ENCODE results near the gene VIPAS39. TPM values are rescaled to one million over a fixed set of nuclear protein-coding genes. Genes with fewer than 3 reads are reported as not detected.
"Not testable (repeated sequence)": the region's sequence is repeated elsewhere in the genome, so short reads cannot be mapped to it uniquely, and the experiment has no call there.

VIPAS39 gene
- total RNA-seq, 4 donors from 2014 or later = 19.0 to 55.3 (median 25.3) TPM

DNA sequence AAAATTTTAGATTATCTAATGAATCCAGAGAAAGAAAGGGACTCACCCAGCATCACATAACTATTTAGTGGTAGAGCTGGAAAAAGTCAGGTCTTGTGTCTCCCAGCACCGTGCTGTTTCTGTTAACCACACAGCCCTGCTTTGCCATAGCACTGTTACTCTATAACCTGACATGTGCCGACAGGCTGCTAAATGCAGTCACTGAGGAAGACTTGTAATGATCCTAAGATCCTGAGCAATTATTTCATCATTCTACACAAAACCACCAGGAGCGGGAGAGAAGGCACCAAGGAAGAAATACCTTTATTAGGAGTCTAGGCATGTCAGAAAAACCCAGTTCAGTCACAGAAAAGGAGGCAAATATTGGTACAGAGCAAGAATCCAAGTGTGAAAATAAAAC is 31.0 kb downstream of the VIPAS39 start:
- no peak overlapping the region for H3K4me3 ChIP-seq
- H3K4me1 ChIP-seq = no peaks in the 10 kb centered on the region
- TF ChIP-seq POLR2A (IDR thresholded peaks at IDR 0.05) = no peak
- TF ChIP-seq, protein P1, sequence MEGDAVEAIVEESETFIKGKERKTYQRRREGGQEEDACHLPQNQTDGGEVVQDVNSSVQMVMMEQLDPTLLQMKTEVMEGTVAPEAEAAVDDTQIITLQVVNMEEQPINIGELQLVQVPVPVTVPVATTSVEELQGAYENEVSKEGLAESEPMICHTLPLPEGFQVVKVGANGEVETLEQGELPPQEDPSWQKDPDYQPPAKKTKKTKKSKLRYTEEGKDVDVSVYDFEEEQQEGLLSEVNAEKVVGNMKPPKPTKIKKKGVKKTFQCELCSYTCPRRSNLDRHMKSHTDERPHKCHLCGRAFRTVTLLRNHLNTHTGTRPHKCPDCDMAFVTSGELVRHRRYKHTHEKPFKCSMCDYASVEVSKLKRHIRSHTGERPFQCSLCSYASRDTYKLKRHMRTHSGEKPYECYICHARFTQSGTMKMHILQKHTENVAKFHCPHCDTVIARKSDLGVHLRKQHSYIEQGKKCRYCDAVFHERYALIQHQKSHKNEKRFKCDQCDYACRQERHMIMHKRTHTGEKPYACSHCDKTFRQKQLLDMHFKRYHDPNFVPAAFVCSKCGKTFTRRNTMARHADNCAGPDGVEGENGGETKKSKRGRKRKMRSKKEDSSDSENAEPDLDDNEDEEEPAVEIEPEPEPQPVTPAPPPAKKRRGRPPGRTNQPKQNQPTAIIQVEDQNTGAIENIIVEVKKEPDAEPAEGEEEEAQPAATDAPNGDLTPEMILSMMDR (IDR thresholded peaks at IDR 0.05) = no peak
- peaks cover 0 to 93% (median 0%) of the 10 kb centered on the region in 3 donors for H3K36me3 ChIP-seq
- no peaks in the 10 kb centered on the region for H3K27me3 ChIP-seq
- H3K9me3 ChIP-seq = no peaks in the 10 kb centered on the region
- no peak overlapping the region for H3K27ac ChIP-seq
- DNase-seq = no peak

DNA sequence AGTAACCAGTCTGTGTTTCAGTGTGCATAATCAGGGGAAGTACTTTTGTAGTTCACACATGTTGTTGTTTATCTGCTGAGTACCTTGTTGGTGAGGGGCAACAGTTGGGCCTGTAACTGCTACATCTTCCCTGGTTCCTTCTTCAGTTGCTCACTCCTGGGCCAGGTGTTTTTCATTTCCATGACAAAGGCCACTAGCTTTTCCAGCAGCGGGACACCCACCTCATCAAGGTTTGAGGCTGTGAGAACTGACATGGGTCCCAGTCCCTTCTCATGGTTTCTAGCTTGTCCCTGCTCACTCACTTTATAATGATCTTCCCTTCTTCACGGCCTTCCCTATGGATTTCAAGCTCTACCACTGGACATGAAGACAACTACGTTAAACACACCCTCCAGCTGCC is 32.5 kb downstream of the VIPAS39 start:
- no peak overlapping the region for H3K27ac ChIP-seq
- TF ChIP-seq, protein P1 (IDR thresholded peaks at IDR 0.05) = no peak
- no peak for TF ChIP-seq POLR2A (IDR thresholded peaks at IDR 0.05)
- H3K4me3 ChIP-seq = no peak overlapping the region
- no peaks in the 10 kb centered on the region for H3K27me3 ChIP-seq
- DNase-seq = no peak
- peaks cover 0 to 6% (median 2%) of the 10 kb centered on the region in 4 donors for H3K9me3 ChIP-seq
- no peaks in the 10 kb centered on the region for H3K4me1 ChIP-seq
- H3K36me3 ChIP-seq = peaks cover 0 to 80% (median 0%) of the 10 kb centered on the region in 3 donors

DNA sequence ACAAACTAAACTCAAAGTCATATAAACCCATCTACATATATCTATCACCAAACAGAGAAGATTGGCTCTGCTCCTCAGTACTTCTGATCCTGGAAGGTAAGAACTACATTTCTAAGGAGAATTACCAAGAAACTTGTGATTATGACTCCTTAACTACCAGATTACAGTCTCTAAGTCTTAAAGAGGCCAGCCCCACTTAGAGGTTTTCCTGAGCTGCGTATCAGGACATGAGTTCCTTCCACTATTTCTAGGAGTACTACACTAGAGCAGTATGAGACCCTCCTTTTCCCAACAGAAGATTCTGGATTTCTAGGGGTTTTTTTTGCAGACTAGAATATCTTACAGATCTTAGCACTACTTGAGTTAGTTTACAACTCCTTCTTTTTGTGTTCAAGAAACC is 34.0 kb downstream of the VIPAS39 start, which contains the start of gene NOXRED1:
Gene NOXRED1 (minus strand): TSS at position 101 of the 400 bp plus-strand sequence. CDS start 634 bp downstream, outside the sequence.
- no peak for DNase-seq
- Histone ChIP-seq H3K4me1 (no peaks in the 10 kb centered on the region), H3K36me3 (peaks cover 0 to 65% (median 0%) of the 10 kb centered on the region in 3 donors), H3K9me3 (peaks cover 0 to 15% (median 5%) of the 10 kb centered on the region in 4 donors), H3K27me3 (no peaks in the 10 kb centered on the region), H3K4me3 (no peak within 1 kb of the TSS), H3K27ac (no peak within 1 kb of the TSS)
- TF ChIP-seq POLR2A (IDR thresholded peaks at IDR 0.05) = no peak
- TF ChIP-seq, protein P1 (IDR thresholded peaks at IDR 0.05) = no peak

DNA sequence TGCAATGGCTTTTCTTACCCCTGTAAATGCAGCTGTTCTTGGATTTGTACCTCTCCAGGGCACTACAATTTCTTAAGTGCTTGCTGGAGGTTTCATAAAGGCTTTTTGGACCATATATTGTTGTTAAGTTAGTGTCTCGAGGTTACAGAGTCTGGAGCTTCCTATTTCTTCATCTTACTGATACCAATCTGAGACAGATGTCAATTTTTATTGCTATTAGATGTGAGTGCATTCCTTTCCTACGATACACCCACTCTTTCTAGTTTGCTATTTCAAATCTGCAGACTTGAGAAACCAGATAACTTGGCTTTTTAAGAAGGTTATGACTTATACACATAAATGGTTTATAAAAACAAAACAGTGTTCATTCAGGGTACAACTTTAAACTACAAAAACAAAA is 36.2 kb downstream of the VIPAS39 start:
- Histone ChIP-seq H3K36me3 (peaks cover 0 to 43% (median 0%) of the 10 kb centered on the region in 3 donors), H3K9me3 (peaks cover 0 to 15% (median 5%) of the 10 kb centered on the region in 4 donors), H3K4me3 (no peak overlapping the region), H3K27me3 (no peaks in the 10 kb centered on the region), H3K4me1 (no peaks in the 10 kb centered on the region), H3K27ac (no peak overlapping the region)
- no peak for TF ChIP-seq POLR2A (IDR thresholded peaks at IDR 0.05)
- TF ChIP-seq, protein P1 (IDR thresholded peaks at IDR 0.05) = no peak
- no peak for DNase-seq

DNA sequence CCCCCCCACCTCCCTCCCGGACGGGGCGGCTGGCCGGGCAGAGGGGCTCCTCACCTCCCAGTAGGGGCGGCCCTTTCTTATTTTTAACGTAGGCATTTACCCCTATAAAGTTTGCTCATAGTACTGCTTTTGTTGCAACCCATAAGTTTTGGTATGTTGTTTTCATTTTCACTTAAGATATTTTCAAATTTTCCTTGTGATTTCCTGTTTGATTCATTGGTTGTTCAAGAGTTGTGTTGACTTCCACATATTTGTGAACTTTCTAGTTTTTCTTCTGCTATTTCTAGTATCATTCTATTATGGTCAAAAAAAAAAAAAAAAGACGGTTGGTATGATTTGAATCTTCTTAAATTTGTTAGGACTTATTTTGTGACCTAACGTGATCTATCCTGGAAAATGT is 40.6 kb downstream of the VIPAS39 start:
- H3K36me3 ChIP-seq = no peaks in the 10 kb centered on the region
- TF ChIP-seq, protein P1 (IDR thresholded peaks at IDR 0.05) = no peak
- TF ChIP-seq POLR2A (IDR thresholded peaks at IDR 0.05) = no peak
- no peak overlapping the region for H3K4me3 ChIP-seq
- H3K4me1 ChIP-seq = no peaks in the 10 kb centered on the region
- H3K27me3 ChIP-seq = no peaks in the 10 kb centered on the region
- H3K9me3 ChIP-seq = peaks cover 0 to 15% (median 5%) of the 10 kb centered on the region in 4 donors
- no peak overlapping the region for H3K27ac ChIP-seq
- DNase-seq = no peak

DNA sequence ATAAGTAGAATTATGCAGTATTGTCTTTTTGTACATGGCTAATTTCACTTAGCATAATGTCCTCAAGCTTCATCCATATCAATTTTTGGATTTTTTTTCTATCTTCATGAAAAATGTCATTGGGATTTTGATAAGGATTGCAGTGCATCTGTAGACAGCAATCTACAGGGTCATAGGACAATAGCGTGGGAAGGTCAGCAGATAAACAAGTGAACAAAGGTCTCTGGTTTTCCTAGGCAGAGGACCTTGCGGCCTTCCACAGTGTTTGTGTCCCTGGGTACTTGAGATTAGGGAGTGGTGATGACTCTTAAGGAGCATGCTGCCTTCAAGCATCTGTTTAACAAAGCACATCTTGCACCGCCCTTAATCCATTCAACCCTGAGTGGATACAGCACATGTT is 41.3 kb downstream of the VIPAS39 start:
- not testable (repeated sequence) for H3K36me3 ChIP-seq, H3K4me1 ChIP-seq, DNase-seq, H3K27me3 ChIP-seq, H3K27ac ChIP-seq, H3K4me3 ChIP-seq
- H3K9me3 ChIP-seq = peaks cover 0 to 15% (median 5%) of the 10 kb centered on the region in 4 donors

DNA sequence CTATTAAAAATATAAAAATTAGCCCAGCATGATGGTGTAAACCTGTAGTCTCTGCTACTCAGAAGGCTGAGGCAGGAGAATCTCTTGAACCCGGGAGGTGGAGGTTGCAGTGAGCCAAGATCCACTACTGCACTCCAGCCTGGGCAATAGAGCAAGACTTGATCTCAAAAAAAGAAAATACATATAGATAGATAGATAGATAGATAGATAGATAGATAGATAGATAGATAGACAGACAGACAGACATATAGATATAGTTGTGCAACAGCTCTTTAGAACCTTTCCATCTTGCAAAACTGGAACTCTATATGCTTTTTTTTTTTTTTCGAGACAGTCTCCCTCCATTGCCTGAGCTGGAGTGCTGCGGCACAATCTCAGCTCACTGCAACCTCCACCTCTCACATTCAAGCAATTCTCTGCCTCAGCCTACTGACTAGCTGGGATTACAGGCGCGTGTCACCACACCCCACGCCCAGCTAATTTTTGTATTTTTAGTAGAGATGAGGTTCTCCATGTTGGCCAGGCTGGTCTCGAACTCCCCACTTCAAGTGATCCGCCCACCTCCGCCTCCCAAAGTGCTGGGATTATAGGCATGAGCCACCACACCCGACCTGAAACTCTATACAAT is 41.9 kb downstream of the VIPAS39 start:
- H3K27me3 ChIP-seq, DNase-seq, H3K4me1 ChIP-seq, H3K4me3 ChIP-seq, H3K36me3 ChIP-seq, H3K27ac ChIP-seq: not testable (repeated sequence)
- peaks cover 0 to 15% (median 3%) of the 10 kb centered on the region in 4 donors for H3K9me3 ChIP-seq
